IMR-90 (cell line): Measurements from ENCODE around the gene MLLT10. TPM values are rescaled to one million over a fixed set of nuclear protein-coding genes. Genes with fewer than 3 reads are reported as not detected.

Source experiments
- ATAC-seq: fragments of 200-7000 bp; cut with Tn5 transposase; 2 replicates; pipeline ENCODE4 v1.9.1; 2020; ENCODE audit warnings: low read depth, mild to moderate bottlenecking, moderate library complexity
- BruUV-seq: library from RNA; stranded (reverse); fragments of 400-500 nt; replicated peaks from 2 replicates; lab custom pipeline; 2021; lab: Mats Ljungman, UMichigan
- CTCF ChIA-PET: fragments of 300-600 bp; formaldehyde crosslinking; extraction: SDS; loops from one replicate; lab custom pipeline; 2021; ENCODE audit warnings: antibody characterized with exemption; lab: Yijun Ruan, JAX
- POLR2A ChIA-PET: fragments of 300-600 bp; sonication (Branson Sonifier 250); formaldehyde crosslinking; loops from one replicate; lab custom pipeline; 2022; ENCODE audit warnings: antibody characterized with exemption; ENCODE audit not compliant: unreplicated experiment; lab: Charles Lee
- DNase-seq: peaks from one replicate; pipeline ENCODE4 v3.0.0; 2013
- H2AFZ ChIP-seq: replicated peaks from 2 replicates; pipeline ENCODE3; 2013; ENCODE audit warnings: low read length, mild to moderate bottlenecking; ENCODE audit not compliant: poor library complexity
- H2AK5ac ChIP-seq: 2 replicates; pipeline ENCODE4 v1.6.1; 2013; ENCODE audit warnings: low read depth, low read length, inconsistent platforms
- H2AK9ac ChIP-seq: replicated peaks from 2 replicates; pipeline ENCODE3; 2013; ENCODE audit warnings: mild to moderate bottlenecking, low read depth, low read length, moderate library complexity; ENCODE audit not compliant: poor library complexity
- H2BK120ac ChIP-seq: 2 replicates; pipeline ENCODE4 v1.6.1; 2013; ENCODE audit warnings: low read depth, low read length, inconsistent platforms
- H2BK15ac ChIP-seq: 3 replicates; pipeline ENCODE4 v1.6.1; 2013; ENCODE audit warnings: low read depth, low read length, inconsistent platforms
- H2BK20ac ChIP-seq: 2 replicates; pipeline ENCODE4 v1.6.1; 2013; ENCODE audit warnings: low read depth, mild to moderate bottlenecking, inconsistent platforms, low read length, moderate library complexity
- H2BK5ac ChIP-seq: 2 replicates; pipeline ENCODE4 v1.6.1; 2013; ENCODE audit warnings: mild to moderate bottlenecking, low read depth, low read length, inconsistent platforms; ENCODE audit not compliant: poor library complexity, severe bottlenecking
- H3K14ac ChIP-seq: replicated peaks from 2 replicates; pipeline ENCODE4 v1.6.1; 2013; ENCODE audit warnings: low read depth, low read length, inconsistent platforms
- H3K18ac ChIP-seq: 2 replicates; pipeline ENCODE4 v1.6.1; 2013; ENCODE audit warnings: low read depth, low read length, control low read depth
- H3K23ac ChIP-seq: 2 replicates; pipeline ENCODE4 v1.6.1; 2013; ENCODE audit warnings: low read depth, low read length, inconsistent platforms
- H3K27ac ChIP-seq: 2 replicates; pipeline ENCODE4 v1.5.1; 2013; ENCODE audit warnings: mild to moderate bottlenecking, control low read depth, low read length; ENCODE audit not compliant: insufficient read depth
- H3K27me3 ChIP-seq: 2 replicates; pipeline ENCODE4 v1.6.1; 2013; ENCODE audit warnings: low read length; ENCODE audit not compliant: control insufficient read depth, insufficient read depth
- H3K36me3 ChIP-seq: 2 replicates; pipeline ENCODE4 v1.6.1; 2013; ENCODE audit warnings: low read length, mixed read lengths; ENCODE audit not compliant: control insufficient read depth, insufficient read depth
- H3K4ac ChIP-seq: 2 replicates; pipeline ENCODE4 v1.6.1; 2013; ENCODE audit warnings: low read depth, low read length, inconsistent platforms
- H3K4me1 ChIP-seq: 2 replicates; pipeline ENCODE4 v1.6.1; 2013; ENCODE audit warnings: low read length, mixed read lengths; ENCODE audit not compliant: control insufficient read depth, insufficient read depth
- H3K4me2 ChIP-seq: 2 replicates; pipeline ENCODE4 v1.6.1; 2013; ENCODE audit warnings: low read depth, mild to moderate bottlenecking, control low read depth, low read length, moderate library complexity
- H3K4me3 ChIP-seq: 2 replicates; pipeline ENCODE4 v1.5.1; 2013; ENCODE audit warnings: low read depth, mild to moderate bottlenecking, control low read depth, low read length, moderate library complexity; ENCODE audit not compliant: insufficient read depth
- H3K56ac ChIP-seq: 2 replicates; pipeline ENCODE4 v1.6.1; 2013; ENCODE audit warnings: low read length, inconsistent platforms; ENCODE audit not compliant: insufficient read depth; ENCODE audit errors: extremely low read depth
- H3K79me1 ChIP-seq, 2 experiments: 2 replicates each; pipeline ENCODE4 v1.6.1; 2013; ENCODE audit warnings: low read length in 2 of 2, inconsistent platforms in 1 of 2, low read depth in 1 of 2
- H3K9ac ChIP-seq: 2 replicates; pipeline ENCODE4 v1.6.1; 2013; ENCODE audit warnings: low read depth, low read length, control low read depth
- H3K9me1 ChIP-seq: 2 replicates; pipeline ENCODE4 v1.6.1; 2013; ENCODE audit warnings: low read length, inconsistent platforms; ENCODE audit not compliant: insufficient read depth
- H3K9me3 ChIP-seq: 2 replicates; pipeline ENCODE4 v1.6.1; 2013; ENCODE audit warnings: low read length; ENCODE audit not compliant: control insufficient read depth, insufficient read depth
- H4K20me1 ChIP-seq: 2 replicates; pipeline ENCODE4 v1.6.1; 2013; ENCODE audit warnings: low read length, inconsistent platforms; ENCODE audit not compliant: insufficient read depth
- H4K5ac ChIP-seq: 2 replicates; pipeline ENCODE4 v1.6.1; 2013; ENCODE audit warnings: mild to moderate bottlenecking, low read depth, low read length, control low read depth
- H4K8ac ChIP-seq, 2 experiments: 2 replicates each; pipeline ENCODE4 v1.6.1; 2013; ENCODE audit warnings: low read depth in 2 of 2, low read length in 2 of 2, control low read depth in 1 of 2, inconsistent platforms in 1 of 2
- H4K91ac ChIP-seq: 2 replicates; pipeline ENCODE4 v1.6.1; 2013; ENCODE audit warnings: low read depth, low read length, inconsistent platforms; ENCODE audit not compliant: insufficient read depth
- MAFK ChIP-seq: IDR thresholded peaks from 2 replicates; pipeline ENCODE4 v1.6.1; 2012; ENCODE audit warnings: low read depth, low read length, improper control_type of control experiment
- MAZ ChIP-seq: IDR thresholded peaks from 2 replicates; pipeline ENCODE4 v1.6.1; 2012; ENCODE audit warnings: low read depth, mild to moderate bottlenecking, low read length, improper control_type of control experiment, moderate library complexity, borderline replicate concordance
- RAD21 ChIP-seq: IDR thresholded peaks from 2 replicates; pipeline ENCODE4 v1.6.1; 2012; ENCODE audit warnings: low read length, improper control_type of control experiment
- SMC3 ChIP-seq: fragments of 150-350 bp; IDR thresholded peaks from 2 replicates; pipeline ENCODE4 v1.6.1; 2016; ENCODE audit warnings: low read depth, mild to moderate bottlenecking, antibody characterized with exemption, low read length, moderate library complexity
- WGBS, 2 experiments: methylation state at CpG; one replicate each; pipeline versions ENCODE4 v1.1.5 to v1.1.7; 2013; ENCODE audit warnings: missing lambda C conversion rate in 2 of 2; ENCODE audit not compliant: insufficient read length in 1 of 2; ENCODE audit errors: extremely low coverage in 2 of 2; 5-methylcytosine and 5-hydroxymethylcytosine counted together
- dilution Hi-C: fragments of 300-500 bp; cut with HindIII; formaldehyde crosslinking; loops from one replicate; pipeline ENCODE4 v1.14.3; 2018; ENCODE audit warnings: low sequenced_read_pairs; ENCODE audit not compliant: unreplicated experiment
- in situ Hi-C: fragments of 300-500 bp; cut with MboI; formaldehyde crosslinking; loops from 3 replicates; pipeline ENCODE4 v1.14.3; 2019; ENCODE audit warnings: low sequenced_read_pairs, inconsistent platforms, mixed read lengths
- intact Hi-C: fragments of 100-400 bp; cut with micrococcal nuclease; formaldehyde crosslinking; loops from 2 replicates; pipeline ENCODE4 v1.10.0; 2022
- polyA plus RNA-seq, 3 experiments: library from polyadenylated mRNA; depleted of rRNA; stranded (reverse); fragments of >200 nt; gene quantifications; 2 replicates each; pipeline ENCODE4 v1.2.3, GENCODE V29; 2012; ENCODE audit warnings: low replicate concordance in 1 of 3
- total RNA-seq: library from RNA; depleted of rRNA; stranded (reverse); fragments of >200 nt; gene quantifications from 2 replicates; pipeline ENCODE4 v1.2.3, GENCODE V29; 2012
- TF ChIP-seq, protein P1 (sequence below): fragments of 150-350 bp; IDR thresholded peaks from 2 replicates; pipeline ENCODE4 v1.6.1; 2016; ENCODE audit warnings: low read depth, mild to moderate bottlenecking, low read length, moderate library complexity, borderline replicate concordance

Gene MLLT10
- total and polyA plus RNA-seq, 2 of the 4 experiments (the other 2 are of a cell fraction): 22.5 to 29.0 TPM

DNA sequence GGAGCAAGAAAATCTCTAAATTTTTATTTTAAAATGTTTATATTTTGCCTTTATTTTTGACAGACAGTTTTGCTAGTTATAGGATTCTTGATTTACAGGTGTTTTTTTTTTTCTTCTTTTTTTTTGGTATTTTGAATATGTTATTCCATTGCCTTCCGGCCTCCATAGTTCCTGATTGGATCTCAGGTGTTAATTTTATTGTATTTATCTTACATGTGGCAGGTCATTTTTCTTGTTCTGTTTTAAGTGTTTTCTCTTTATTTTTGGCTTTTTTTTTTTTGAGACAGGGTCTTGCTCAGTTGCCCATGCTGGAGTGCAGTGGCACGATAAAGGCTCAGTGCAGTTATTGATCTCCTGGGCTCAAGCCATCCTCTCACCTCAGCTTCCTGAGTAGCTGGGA is 73.9 kb downstream of the MLLT10 start:
- dilution Hi-C loops: no loop called here
- CTCF ChIA-PET: interaction anchor here (0.6 kb wide), 2 partner anchors 27 to 77 kb away, joined by 3 read pairs; no protein-coding TSS in a partner anchor
- no peak for ATAC-seq

More for the DNA sequence above, 73.9 kb downstream of the MLLT10 start:
- no CpG with 5 or more reads among the region's 2 CpGs for WGBS, 2 experiments
- Histone ChIP-seq H2BK15ac (no peak overlapping the region), H2AFZ (no peak overlapping the region), H4K5ac (no peak overlapping the region), H2BK5ac (no peak overlapping the region), H3K9me3 (peaks cover 3% of the 10 kb centered on the region; the same call in 1 of the 2 replicates), H4K20me1 (peaks cover 10% of the 10 kb centered on the region), H2AK9ac (no peak overlapping the region), H3K14ac (no peak overlapping the region), H3K79me1 (peaks cover 54 to 77% of the 10 kb centered on the region in 2 experiments), H2BK120ac (no peak overlapping the region), H3K36me3 (peaks cover 11% of the 10 kb centered on the region), H3K23ac (no peak overlapping the region), H3K18ac (no peak overlapping the region), H3K4ac (no peak overlapping the region), H3K27me3 (no peaks in the 10 kb centered on the region), H3K56ac (no peak overlapping the region), H4K91ac (no peak overlapping the region), H3K4me1 (no peaks in the 10 kb centered on the region), H3K27ac (no peak overlapping the region), H3K9me1 (no peaks in the 10 kb centered on the region; the same call in 1 of the 2 replicates), H2BK20ac (no peak overlapping the region), H4K8ac (no peak overlapping the region), H3K4me2 (no peak overlapping the region), H2AK5ac (no peak overlapping the region), H3K4me3 (no peak overlapping the region), H3K9ac (no peak overlapping the region)
- no TSS peak for BruUV-seq
- POLR2A ChIA-PET: no interaction called here
- intact Hi-C loops (no loop called here), in situ Hi-C loops (no loop called here)
- TF ChIP-seq, protein P1, sequence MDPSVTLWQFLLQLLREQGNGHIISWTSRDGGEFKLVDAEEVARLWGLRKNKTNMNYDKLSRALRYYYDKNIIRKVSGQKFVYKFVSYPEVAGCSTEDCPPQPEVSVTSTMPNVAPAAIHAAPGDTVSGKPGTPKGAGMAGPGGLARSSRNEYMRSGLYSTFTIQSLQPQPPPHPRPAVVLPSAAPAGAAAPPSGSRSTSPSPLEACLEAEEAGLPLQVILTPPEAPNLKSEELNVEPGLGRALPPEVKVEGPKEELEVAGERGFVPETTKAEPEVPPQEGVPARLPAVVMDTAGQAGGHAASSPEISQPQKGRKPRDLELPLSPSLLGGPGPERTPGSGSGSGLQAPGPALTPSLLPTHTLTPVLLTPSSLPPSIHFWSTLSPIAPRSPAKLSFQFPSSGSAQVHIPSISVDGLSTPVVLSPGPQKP: no peak
- no peak for TF ChIP-seq RAD21
- no peak for TF ChIP-seq SMC3
- no peak for TF ChIP-seq MAZ
- no peak for TF ChIP-seq MAFK
- no peak for DNase-seq
